HG02870 (cell line): ENCODE data around the gene DCP1B.

Experiments used
- ATAC-seq: cut with Tn5 transposase; IDR thresholded peaks from one replicate; pipeline ENCODE4 v1.9.1; 2021; ENCODE audit warnings: mild to moderate bottlenecking, moderate library complexity; ENCODE audit not compliant: unreplicated experiment

DCP1B gene

DNA sequence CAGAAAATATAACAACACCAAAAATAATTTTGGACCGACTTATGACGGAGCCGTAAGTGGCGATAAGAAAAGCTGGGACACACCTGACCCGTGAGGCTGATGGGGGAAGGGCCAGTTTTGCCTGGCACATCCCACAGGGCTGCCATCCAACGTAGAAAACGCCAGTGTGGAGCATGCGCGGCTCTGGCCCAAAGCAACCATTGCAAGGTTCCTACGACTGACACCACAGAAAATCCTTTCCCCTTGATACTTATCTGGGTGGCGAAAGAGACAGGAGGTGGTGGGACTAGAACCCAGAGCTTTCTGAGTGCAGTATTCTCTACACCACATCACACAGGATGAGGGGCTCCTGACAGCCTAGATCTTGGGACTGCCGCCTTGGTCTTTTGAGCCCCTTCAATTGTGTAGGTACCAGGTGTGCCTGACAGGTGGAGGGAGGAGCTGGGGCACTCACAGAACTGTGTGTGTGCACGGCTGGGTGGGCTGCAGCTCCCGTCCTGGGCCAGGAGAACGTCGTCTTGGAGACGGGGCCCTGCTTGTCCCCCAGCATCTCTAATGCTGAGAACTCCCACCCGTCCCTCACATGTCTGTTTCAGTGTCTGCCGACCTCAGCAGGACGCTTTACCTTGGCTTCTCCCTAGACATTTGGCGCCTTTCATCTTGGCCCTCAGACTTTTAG is 68.4 kb downstream of the DCP1B start:
- no peak for ATAC-seq

DNA sequence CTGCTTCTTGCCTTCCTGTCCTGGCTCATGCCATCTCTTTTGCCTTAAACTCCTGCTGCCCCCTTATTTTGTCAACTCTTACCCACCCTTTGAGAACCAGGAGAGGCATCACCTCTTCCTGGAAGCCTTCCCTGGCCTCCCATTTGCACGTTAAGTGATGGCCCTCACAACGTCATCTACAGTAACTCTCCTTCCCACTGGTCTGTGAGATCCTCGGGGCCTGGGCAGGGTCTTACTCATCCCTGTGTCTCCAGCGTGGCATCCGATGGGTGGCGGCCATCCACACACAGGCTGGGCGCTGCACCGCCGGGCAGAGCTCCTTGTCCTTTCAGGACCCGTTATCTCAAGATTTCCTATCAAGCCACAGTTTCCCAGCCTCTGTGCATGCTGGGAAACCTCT is 69.0 kb downstream of the DCP1B start:
- no peak for ATAC-seq

DNA sequence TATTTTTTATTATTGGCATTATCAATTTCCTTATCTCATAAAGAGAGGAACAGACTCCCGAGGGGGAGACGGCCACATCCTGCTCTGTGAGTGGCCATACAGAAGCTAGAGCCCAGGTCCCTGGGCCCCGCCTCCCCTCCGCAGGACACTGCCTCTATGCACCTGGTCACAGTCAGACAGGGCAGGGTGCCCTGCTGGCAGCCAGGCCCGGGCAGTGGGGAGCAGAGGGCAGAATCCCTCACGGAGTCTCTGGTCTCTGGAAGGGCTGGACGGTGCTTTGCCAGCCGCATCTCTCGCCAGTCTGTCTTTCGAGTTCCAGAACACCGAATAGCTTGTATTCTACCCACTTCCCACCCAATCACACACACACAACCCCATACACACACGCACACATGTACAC is 69.4 kb downstream of the DCP1B start:
- ATAC-seq = no peak

DNA sequence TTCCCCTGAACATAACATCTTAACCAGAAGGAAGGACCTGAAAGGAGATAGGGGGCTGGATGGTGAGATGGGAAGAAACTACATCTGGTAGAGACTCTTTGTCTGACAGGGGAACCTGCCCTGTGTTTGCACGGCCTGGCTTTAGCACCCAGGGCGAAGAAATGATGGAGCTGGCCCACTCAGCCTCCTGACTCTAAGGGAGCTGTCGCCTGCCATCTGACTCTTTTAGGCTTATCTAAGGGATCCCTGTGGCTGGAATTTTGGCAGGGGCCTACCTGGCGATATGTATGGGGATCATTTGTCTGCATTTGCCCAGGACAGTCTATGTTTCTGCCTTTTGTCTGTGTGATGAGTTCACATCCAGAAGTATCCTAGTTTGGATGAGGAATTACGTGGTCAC is 70.2 kb downstream of the DCP1B start:
- no peak for ATAC-seq

DNA sequence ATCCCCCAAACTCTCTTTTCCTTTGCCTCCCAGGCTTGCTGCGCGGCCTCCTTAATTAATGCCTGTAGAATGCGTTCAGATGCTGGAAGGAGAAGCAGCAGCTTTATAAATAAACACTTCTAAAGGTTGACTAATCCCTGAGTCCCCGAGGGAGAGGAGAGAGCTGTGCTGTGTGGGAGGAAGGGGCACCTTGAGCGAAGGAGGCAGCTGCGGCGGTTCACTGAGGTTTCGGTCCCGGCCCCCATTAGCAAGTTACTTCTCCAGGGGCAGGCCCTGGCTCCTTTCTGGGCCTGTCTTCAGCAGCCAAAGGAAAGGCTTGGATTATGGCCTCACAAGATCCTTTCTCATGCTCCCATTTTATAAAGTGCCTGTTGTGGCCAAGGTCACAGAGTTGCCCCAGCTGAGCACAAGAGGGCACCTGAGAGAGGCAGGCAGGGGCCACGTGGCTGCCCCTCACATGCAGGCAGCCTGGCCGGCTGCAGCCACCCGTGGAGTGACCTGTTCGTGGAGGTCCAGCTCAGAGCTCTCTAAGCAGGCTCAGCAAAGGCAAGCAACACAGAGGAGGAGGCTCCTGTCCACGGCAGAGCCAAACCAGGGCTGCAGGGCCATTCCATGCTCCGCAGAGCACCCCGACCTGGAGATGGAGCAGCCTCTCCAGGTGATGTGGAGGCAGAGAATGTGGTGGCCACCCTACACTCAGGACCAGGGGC is 70.8 kb downstream of the DCP1B start:
- ATAC-seq = no peak

DNA sequence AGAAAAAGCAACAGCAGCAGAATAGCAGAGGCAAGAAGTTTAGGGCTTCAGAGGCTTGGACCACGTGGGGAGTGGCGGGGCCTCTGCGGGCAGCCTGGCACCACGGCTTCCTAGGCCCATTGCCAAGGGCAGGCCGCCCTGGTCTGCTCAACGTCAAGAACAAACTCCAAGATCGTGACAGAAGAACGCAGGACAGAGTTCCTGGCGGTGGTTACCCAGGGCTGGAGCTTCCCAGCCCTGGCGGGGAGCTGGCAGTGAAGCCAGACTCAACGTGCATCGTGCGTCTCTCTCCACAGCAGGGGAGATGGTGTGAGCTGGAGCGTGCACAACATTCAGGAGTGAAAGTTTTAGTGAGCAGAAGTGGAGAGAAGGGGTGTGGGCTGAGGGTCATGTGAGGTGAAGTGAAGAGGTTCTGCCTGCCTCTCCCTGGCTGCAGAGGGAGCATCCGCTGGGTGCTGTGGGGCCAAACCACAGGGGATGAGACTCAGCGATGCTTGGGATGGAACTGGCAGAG is 71.9 kb downstream of the DCP1B start:
- no peak for ATAC-seq

DNA sequence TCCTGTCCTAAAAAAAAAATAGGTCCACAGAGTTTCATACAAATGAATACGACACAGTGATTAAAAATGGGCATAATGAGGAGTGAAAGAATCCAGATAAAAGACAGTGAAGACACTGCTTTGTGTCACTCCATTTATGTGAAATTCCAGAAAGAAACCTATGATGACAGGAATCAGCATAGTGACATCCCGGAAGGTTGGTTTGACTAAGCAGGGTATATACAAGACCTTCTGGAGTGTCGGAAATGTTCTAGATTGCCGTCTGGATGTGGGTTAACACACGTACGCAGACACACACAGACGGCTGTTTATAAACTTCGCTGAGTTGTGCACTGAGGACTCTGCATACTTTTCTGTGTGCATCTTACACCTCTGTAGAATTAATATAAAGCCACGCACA is 72.6 kb downstream of the DCP1B start:
- no peak for ATAC-seq

DNA sequence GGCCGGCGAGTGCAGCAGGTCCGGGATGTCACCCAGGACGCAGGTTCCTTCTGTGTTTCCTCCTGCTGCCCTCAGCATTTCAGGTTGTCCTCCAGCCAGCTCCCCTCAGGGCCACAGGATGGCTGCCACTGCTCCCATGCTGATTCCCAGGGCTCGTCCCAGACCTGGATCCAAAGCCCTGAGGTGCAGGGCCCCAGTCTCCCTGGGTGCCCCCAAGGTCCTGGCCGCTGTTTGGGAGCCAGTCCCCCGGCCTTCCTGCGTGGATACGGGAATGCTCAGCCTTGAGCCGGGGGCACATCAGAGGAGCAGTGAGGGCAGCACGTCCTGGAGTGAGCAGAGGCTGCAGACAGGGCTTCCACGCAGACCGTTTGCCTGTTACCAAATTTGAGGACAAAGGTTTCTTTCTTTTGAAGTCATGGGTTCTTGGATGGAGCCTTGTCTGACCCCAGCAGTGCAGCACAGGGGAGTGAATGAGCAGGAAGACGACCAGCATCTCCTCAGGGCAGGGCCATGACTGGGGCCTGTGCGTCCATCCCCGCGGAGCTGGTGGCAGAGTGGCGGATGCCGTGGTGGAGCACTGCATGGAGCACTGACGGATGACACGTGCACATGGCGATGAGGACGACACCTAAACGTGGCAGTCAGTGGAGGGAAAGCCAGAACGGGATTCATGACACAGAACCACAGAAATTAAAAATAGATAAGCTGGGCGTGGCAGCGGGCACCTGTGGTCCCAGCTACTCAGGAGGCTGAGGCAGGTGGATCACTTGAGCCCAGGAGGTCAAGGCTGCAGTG is 73.3 kb downstream of the DCP1B start:
- ATAC-seq = no peak

DNA sequence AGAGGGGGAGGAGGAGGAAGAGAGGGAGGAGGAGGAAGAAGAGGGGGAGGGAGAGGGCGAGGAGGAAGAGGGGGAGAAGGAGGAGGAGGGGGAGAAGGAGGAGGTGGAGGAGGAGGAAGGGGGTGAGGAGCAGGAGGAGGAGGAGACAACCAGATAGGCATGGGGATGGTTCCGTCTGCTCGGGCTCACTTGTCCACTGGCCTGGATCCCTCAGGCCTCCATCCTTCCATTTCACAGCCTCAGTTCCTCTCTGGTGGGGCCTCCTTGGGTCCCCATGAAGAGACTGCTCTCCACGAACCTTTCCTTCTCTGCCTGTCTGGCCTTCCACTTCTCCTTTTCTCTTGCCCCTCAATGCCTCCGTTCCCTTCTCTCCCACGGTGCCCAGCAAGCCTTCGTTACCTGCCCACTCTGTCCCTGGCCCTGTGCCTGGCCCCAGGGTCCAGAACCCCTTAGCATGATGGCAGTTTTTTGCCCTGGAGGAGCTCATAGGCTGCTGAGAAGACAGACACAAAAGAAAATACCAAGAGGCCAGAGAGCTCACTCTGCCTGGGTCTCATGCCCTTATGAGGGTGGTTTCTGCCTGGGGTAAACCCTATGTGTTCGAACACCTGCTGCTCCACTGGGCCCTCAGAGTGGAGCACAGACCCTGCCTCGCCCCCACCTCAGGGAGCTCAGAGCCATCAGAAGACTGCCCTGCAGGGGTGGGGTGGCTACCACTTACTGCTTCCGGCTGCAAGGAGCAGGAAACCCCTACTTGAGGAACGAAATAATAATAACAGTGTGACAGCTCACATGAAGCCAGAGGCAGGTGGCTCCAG is 74.1 kb downstream of the DCP1B start:
- no peak for ATAC-seq

DNA sequence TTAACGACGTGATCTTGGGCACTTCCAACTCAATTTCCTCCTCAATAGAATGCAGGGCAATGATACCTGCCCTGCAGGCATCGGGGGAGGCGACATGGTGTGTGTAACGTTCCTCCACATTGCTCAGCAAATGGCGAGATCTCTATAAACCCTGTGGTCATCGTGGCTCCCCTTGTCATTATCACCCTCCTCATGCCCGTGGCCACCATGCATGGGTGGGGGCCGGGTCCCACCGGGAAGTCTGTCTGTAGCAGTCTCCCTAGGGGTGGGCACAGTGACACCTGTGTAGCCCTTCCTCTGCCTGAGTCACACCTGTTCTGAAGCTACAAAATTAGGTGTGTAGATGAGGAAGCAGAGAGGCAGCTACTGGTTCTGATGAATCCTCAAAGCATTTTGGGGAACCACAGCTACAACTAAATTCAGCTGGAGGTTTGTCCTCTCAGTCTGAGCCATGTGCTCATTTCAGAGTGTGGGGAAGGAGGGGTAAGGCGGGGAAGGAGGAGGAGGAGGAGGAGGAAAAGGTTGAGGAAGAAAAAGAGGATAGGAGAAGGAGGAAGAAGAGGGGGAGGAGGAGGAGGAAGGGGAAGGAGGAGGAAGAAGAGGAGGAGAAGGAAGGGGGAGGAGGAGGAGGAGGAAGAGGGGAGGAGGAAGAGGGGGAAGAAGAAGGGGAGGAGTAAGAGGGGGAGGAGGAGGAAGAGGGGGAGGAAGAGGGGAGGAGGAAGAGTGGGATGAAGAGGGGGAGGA is 74.8 kb downstream of the DCP1B start:
- ATAC-seq = no peak

DNA sequence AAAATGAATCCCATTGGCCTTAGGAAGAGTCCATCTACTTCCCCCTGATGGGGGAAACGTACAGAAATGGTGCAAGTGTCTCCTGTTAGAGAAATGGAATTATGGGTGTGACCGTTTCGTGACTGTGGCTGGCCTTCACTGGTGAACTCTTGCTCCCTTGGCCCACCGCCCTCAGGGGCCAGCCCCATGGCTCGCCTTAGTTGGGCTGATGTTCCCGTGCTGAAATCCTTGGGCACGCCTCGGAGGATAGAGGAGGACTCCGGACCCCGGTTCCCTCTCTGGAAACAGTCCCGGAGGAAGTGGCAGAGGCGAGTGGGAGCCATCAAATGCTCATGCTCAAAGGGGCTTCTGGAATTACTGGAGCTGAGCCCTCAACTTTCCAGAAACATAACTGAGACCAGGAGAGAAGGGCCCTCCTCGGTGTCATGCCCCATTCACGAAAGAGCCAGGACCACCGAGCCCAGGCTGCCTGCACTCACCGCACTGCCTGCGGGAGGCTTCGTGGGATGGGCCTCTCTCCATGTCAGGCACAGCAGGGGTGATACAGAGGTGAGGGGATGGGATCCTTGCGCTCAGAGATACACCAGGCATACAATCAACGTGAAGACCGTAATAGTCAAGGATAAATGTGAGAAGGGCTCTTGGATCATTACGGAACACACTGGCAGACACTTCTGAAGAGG is 75.7 kb downstream of the DCP1B start:
- no peak for ATAC-seq

DNA sequence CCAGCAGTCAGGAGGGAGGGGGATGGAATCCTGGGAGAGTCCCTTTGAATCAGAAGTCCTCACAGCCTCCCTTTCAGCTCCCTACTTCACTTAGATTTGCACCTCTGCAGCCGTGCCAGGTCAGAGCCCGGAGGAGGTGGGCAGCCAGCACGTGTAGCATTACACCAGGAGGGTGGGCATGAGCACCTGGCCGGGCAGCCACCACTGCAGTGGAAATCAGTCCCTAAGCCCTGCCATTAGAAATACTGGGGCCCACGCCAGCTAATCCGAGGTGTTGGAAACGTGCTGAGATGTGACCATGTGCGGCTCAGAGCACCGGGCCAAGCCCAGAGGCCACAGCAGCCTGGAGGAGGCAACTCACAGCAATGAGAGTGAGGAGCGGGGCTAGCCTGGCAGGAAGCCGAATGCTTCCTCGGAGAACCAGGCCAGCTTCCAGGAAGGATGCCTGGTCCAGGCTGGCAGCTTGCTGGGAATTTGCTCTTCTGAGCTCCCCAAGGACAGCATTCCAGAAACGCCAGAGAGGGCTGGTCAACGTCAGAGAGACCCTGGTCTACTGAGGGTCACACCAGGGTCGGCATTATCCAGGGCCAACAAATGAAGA is 76.4 kb downstream of the DCP1B start:
- ATAC-seq = no peak

DNA sequence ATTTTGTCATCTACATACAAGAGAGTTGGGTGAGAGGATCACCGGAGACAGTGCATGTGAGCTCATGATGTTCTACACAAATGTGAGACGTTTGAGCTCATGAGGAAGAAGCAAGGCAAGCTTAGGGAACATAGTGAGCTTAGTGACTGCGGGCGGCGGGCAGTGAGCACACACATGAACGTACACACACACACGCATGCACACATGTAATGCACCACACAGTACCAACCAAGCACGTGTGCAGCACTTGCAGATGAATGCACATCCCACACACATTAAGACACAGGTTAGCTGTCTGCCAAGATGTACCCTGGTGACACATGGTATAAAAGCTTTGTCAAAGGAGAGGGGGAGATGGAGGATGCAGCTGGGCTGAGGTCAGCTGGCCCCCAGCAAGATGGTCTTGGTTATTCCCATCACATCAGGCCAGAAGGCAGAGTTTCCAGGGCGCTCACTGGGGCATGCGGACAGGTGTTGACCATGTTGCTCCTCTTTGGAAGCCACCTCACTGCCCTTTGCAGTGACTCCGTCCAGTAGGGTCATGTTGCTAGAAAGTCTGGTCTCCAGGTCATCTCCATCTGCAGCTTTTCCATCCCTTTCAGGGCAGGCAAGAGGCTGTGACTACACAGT is 77.1 kb downstream of the DCP1B start:
- ATAC-seq = no peak

DNA sequence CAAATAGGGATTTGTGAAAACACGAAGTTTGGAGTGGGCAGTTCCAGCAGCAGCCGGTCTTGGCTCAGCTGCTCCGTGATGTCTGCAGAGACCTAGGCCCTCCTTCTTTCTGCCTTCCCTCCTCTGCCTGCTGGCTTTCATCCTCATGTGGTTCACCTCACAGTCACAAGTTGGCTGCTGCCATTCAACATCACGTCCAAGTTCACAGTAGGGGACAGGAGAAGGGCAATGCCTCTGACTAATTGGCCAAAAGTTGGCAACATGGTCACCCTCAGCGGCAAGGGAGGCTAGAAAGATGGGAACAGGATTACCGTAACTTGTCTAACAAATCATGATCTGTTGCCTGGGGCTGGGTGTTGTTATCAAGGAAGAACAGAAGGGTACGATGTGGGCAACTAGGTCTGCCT is 78.0 kb downstream of the DCP1B start:
- no peak for ATAC-seq

DNA sequence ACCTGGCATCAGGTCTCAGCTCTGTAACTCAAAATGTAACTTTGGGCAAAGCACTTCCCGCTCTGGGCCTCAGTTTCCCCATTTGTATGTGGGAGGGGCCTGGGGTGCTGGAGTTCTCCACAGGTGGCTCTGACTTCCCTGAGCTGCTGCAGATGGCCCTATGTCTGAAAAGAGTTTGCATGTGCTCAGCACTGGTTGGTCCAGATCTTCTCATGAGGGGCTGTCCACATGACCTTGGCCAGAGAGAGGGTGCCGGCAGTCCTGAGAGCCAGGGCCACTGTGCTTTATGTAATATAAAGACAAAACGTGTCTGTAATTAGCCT is 78.6 kb downstream of the DCP1B start:
- ATAC-seq = no peak

DNA sequence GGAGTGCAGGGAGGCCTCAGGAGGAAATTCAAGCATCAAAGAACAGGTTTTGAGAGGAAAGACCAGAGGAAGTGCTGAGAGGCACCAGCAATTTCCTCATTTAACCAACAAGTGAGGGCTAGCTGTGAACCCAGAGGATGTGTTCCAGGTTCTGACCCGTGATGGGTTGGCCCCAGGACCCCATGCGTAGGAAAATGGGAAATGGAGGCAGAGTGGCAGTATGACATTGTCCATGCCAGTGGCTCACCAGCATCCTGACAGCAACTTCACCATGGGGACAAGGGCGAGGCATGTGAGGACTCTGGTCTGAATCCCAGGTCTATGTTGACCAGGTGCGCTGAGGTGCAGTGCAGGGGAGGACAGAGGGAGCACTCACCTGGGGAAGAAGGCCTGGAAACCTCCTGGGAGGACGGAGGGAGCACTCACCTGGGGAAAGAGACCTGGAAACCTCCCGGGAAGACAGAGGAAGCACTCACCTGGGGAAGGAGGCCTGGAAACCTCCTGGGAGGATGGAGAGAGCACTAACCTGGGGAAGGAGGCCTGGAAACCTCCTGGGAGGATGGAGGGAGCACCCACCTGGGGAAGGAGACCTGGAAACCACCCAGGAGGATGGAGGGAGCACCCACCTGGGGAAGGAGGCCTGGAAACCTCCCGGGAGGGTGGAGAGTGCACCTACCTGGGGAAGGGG is 79.1 kb downstream of the DCP1B start:
- ATAC-seq = no peak

DNA sequence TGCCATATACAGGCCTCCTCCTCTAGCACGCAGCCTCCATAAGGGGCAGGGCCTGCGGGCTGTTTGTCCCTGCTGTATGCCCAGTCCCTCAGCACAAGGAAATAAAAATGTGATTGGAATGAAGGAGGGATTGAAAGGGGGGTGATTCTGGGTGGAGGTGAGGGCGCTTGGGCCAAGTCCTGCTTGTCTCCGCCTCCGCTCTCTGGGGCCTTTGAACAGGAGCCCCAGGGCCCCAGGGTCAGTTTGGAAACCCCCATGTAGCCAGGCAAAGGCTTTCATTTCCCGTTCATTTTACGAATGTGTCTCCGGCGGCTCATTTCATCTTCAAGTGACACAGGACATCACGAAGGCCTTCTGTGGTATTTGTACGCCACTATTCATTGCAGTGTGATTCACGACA is 81.3 kb downstream of the DCP1B start:
- ATAC-seq = no peak

DNA sequence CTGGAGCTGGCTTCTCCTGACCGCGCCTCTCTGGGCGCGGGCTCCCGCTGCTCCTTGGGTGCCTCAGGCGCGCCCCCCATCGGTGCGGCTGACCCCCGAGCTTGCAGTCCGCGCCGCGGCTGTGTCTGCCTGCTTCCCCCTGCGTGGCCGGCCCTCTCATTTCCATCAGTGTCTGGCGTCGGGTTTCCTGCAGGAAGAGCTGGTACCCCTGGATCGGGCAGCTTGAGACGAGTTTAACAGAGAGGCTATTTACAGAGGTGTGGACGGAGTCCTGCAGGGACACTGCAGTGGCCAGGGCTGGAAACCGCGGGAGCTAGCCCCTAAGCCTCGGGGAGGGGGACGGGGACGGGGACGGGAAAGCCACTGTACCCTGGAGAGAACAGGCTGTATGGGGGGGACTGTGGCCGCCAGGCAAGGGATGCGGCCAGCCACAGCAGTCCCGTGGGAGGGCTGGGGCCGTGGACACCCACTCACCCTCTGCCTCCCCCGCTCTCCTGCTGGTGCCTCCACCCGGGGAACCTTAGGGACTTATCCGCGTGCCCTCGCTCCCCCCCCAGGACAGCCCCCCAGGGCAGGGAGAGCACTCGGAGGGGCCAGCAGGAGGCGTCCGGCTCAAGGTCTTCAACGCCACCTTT is 82.1 kb downstream of the DCP1B start:
- no peak for ATAC-seq
